ENCODE results near the gene MYBPHL.
"Not testable (repeated sequence)": the region's sequence is repeated elsewhere in the genome, so short reads cannot be mapped to it uniquely, and the experiment has no call there.

The MYBPHL gene

DNA sequence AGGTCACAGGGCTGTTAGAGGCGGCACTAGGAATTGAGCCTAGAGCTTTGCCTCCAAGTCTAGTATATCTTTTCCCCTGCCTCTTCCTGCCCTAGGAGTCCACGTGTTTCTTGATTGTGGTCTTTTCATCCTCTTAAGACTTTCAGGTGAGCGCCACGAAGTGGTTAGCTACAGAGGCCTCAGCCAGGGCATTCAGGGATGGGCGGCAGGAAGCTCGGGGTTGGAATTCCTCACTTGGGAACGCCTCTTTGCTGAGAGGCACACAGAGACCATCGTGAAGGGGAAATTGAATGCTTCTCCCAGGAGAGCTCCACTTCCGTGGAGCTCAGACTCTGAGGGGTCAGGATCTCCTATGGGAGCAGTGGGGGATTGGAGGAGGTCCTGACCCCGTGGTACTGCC, 820 bp downstream of the MYBPHL start:
- DNase-seq (ENCODE audit: low spot score) = not testable (repeated sequence)

DNA sequence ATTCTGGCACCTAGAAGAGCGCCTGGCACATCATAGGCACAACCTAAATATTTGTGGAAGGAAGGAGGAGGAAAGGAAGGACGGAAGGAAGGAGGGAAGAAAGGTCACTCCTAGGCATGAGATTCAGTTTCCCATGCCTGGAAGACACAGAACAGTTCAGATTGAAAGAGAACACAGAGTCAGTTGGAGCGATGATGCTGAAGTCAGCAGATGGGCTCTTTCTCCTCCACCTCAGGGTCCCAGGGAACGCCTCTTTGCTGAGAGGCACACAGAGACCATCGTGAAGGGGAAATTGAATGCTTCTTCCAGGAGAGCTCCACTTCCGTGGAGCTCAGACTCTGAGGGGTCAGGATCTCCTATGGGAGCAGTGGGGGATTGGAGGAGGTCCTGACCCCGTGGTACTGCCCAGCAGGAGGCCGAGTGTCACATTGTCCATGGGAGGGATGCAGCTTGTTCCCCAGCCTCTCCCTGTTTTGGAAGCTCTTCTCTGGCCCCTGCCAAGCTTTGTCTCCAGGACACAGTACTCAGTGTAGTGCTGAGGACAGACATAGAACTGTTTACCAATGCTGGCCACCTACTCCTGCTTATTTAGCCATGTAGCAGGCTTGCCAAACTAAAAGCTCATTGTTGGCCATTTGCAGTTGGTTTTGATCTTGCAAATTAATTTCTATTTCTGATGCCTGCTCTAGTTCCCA, 2.4 kb downstream of the MYBPHL start:
- DNase-seq (ENCODE audit: low spot score) = no peak

DNA sequence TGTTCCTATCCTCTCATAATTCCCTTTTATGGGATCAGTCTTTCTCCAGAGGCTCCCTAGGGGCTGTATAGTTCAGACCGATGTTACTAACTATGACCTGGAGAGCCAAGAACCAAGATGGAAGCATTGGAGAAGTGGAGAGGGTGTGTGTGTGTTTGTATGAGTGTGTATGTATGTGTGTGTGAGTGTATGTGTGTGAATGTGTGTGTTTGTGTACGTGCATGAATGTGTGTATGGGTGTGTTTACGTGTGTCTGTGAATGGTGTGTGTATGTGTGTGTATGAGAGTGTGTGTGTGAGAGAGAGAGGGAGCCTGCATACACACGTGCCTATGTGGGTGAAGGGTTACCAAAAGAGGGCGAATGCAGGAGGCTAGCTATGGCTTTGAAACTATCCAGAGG, 4.9 kb downstream of the MYBPHL start:
- no peak for DNase-seq (ENCODE audit: low spot score)

GRCh38 chr1:109300650-109301151, 6.1 kb downstream of the MYBPHL start:
- no peak for DNase-seq (ENCODE audit: low spot score)

GRCh38 chr1:109299558-109300343, 7.1 kb downstream of the MYBPHL start:
- DNase-seq (ENCODE audit: low spot score) = no peak

GRCh38 chr1:109298666-109299557, 7.9 kb downstream of the MYBPHL start:
- no peak for DNase-seq (ENCODE audit: low spot score)

DNA sequence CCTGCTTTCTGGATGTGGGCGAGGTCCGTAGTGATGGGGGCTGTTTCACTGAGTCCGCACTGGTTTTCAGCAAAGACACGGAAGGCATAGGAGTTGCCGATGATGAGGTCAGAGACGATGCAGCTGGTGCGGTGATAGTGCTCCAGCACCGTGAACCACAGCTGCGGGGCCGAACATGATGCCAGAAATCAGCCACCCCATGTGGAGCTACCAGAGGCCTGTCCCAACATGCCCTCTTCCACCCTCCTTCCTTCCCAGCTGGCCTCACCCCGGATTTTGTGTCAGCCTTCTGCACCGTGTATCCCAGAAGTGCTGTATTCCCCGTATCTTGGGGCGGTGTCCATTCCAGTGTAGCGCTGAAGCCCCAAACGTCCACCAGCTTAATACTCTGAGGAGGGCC, 10.0 kb downstream of the MYBPHL start:
- no peak for DNase-seq (ENCODE audit: low spot score)

DNA sequence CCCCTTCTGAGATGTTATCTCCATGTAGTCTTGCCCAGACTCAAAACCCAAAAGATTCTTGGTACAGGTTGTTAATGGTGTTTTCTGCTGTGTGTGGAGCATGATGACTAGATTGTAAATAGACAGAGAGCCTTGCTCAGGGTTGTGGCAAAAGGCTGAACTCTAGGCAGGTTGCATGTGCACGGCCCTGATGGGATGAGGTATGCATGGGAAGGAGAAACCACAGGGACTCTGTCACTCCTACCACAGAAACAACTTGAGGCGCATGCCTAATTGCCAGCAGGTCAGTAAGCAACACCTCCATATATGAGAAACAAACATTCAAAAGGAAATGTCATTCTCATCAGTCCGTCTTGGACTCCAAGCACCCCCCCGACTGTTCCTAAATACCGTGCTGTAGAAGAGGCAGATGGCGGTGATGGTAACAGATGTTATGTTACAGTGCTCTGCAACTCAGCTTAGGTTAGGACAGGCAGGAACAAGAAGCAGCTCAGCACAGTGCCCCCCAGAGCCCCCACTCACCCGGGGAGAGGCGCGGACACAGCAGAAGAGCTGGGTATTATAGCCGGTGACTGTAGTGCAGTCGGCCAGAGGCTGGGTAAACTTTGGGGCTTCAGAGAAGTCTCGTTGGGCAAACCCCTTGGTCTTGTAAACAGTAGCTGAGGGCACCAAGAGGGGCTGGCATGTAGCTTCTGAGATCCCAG, 10.9 kb downstream of the MYBPHL start:
- no peak for DNase-seq (ENCODE audit: low spot score)

- DNase-seq (ENCODE audit: low spot score) = no peak
Observed at GRCh38 chr1:109294481-109294880, 12.3 kb downstream of the MYBPHL start.

DNA sequence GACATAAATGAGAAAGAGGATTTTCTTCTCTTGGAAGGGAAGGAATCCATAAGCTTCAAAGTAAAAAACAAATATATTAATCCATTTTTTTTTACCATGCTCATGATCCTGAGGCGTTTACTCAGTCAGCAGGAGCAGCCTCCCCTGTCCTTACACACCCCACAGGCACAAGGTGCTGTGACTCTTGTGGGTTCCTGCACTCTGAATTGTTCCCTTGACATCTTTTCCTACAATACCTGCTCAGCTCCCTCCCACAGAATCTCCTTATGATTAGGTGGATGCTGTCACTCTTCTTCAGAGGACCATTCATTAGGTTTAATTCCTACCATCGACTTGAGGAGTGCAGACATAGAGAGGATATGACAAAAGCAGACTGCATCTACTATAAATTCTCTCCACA, 13.8 kb downstream of the MYBPHL start:
- no peak for DNase-seq (ENCODE audit: low spot score)

DNA sequence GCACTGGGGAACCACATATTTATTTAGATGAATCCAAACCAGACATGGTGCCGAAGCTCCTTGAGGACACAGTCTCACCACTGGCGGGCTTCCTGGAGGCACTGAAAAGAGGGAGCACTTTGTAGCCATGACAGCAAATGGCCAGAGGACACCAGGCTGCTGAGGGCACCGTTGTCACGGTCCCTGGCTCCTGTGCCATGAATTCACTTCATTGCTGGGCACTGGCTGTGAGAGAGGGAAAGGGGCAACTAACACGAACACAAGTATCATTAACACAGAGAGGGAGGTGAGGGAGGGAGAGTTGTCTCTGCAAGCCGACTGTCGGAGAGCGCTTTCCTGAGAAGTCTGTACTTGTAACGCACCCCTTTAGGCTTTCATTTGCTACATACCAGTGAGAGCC, 14.4 kb downstream of the MYBPHL start:
- DNase-seq (ENCODE audit: low spot score) = no peak

GRCh38 chr1:109290998-109291397, 15.8 kb downstream of the MYBPHL start:
- DNase-seq (ENCODE audit: low spot score) = no peak

GRCh38 chr1:109290137-109290536, 16.7 kb downstream of the MYBPHL start:
- no peak for DNase-seq (ENCODE audit: low spot score)

DNA sequence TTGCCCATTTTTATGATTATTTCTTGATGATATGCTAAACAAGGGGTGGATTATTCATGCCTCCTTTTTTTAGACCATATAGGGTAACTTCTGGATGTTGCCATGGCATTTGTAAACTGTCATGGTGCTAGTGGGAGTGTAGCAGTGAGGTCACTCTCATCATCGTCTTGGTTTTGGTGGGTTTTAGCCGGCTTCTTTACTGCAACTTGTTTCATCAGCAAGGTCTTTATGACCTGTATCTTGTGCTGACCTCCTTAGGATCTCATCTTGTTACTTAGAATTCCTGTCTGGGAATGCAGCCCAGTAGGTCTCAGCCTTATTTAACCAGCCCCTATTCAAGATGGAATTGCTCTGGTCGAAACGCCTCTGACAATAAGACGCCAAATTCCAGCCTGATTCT, 20.0 kb downstream of the MYBPHL start:
- DNase-seq (ENCODE audit: low spot score) = not testable (repeated sequence)

GRCh38 chr1:109283748-109284600, 22.8 kb downstream of the MYBPHL start:
- DNase-seq (ENCODE audit: low spot score) = no peak

DNA sequence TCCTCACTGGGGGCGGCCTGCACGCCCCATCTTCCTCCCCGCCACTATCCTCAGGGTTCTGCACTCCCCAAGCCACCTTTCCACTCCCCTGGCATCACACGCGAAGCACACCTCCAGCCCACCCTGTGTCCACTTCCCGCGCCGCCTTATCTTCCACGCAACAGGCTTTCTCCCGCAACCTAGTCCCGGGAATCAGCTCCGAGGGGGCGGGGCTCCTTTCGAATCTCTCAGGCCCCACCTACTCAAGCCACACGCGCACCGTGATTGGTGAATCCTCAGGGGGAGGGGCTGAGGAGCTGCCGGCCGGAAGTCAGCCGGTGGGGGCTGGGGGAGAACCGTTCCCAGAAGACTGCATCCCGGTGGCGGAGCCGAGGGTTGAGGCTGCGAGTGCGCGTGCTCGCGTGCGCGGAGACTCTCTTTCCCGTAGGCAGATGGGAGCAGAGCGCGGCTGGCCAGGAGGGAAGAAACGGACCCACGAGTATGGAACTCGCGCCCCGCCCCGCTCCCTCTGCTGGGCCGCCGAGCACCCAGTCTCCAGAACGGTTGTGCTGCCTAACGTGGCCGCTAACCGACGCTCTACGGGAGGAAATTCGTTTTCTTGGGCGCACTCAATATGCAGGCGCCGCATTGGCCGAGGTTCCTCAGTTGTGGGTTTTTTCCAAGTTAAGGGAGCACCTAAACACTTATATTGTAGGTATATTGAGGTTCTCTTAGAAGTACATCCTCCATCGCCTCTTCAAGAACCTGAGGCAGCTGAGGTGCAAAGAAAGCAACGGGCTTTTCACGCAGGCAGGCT, 23.7 kb downstream of the MYBPHL start, which contains the start of gene PSRC1:
Gene PSRC1 (minus strand): TSS at position 194 of the 796 bp plus-strand sequence.
- DNase-seq (ENCODE audit: low spot score) = peak; percentile 90

- no peak for DNase-seq (ENCODE audit: low spot score)
Observed at GRCh38 chr1:109282497-109282951, 24.3 kb downstream of the MYBPHL start.

DNA sequence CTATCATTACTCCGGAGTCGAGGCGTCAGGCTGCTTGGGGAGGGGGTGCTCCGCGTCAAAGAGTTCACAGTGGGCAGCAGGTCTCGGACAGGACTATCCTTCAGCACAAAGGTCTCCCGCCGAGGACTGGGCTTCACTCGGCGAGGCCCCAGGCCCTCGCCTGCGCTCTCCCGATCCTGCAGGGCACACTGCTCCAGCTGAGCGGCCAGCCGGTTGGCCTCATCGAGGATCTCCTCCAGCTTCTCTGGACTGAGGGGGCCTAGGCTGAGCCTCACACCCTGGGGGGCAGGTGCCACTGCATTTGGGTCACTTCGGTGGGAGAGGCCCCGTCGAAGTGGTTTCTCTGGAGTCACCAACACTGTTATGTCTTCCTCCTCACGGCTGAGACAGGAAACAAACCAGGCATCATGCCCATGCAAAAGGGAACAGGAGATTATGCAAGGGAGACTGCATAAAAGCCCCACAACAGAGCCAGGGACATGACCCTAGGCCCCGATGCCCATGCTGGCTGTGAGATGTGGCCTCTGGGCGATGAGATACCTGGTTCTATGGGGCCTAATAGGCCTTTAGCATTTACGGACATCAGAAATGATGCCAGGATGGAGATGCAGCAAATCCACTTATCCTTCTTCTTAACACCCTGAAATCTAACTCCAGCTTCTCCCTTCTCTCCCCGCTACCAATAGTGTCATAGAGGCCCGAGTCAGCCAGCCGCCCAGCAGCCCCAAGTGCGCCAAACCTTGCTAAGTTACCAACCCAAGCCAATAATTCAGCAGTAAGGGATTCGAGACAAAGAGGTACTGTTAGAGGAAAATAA, 24.9 kb downstream of the MYBPHL start:
- no peak for DNase-seq (ENCODE audit: low spot score)

DNA sequence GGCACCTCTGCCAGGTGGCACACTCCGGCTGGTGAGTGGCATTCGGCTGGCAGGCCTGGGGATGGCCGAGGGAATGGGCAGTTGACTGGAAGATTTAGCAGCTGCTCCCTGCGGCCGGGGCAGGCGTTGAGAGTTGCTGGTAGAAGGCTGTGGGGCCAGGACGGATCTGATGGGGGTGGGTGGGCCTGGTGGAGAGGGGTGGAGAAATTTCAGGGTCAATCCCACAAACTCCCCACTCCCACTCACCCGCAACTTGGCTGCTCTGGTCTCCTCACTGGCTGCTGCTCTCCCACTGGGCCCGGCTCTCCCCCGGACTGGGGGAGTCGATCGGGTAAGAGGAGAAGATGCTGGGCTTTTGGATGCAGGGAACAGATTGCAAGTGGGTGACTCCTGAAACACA, 25.9 kb downstream of the MYBPHL start:
- no peak for DNase-seq (ENCODE audit: low spot score)
